ENCODE data around the gene ACSBG1.

Gene ACSBG1

DNA sequence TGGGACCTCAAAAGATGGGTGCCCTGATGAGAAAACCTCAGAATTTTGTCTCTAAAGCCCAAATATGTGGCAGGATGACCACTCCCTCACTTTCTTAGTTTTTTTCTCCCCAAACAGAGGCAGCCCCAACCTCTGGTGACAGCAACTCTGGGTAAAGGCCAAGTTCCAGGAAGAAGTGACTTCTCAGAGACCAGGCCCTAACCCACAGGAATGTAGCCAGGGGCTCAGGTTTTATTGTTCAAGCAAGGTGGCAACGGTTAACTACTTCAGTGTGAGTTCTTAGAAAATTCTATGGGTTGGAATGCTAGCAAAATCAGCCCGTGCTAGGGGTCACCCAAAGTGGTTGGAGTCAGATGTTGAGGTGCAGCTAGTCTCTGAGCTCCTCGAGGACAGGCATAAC lies 24.9 kb upstream of the ACSBG1 start:
- no peak overlapping the region for H3K4ac ChIP-seq (ENCODE audit: low read depth in 1 of 2, low read length in 2 of 2)
- H2AK5ac ChIP-seq (ENCODE audit: low read length, severe bottlenecking), result no peak overlapping the region
- no peak overlapping the region for H2BK12ac ChIP-seq (ENCODE audit: low read length in 2 of 2)
- no peak overlapping the region for H3K18ac ChIP-seq (ENCODE audit: low read depth in 1 of 2, low read length in 2 of 2)
- H3K4me3 ChIP-seq (ENCODE audit: insufficient read depth in 1 of 2, low read depth in 1 of 2, low read length in 2 of 2), result no peak overlapping the region
- H2AFZ ChIP-seq (ENCODE audit: low read depth, low read length), result no peak overlapping the region
- no peak overlapping the region for H2BK120ac ChIP-seq (ENCODE audit: low read depth, low read length)
- no peak overlapping the region for H3K9ac ChIP-seq (ENCODE audit: low read length)
- no peaks in the 10 kb centered on the region for H3K79me1 ChIP-seq (replicated peaks; ENCODE audit: low read length, poor library complexity, severe bottlenecking)
- H3K4me1 ChIP-seq (ENCODE audit: control insufficient read depth, insufficient read depth, low read depth, low read length), result peaks cover 5% of the 10 kb centered on the region
- no peak overlapping the region for H3K27ac ChIP-seq (ENCODE audit: low read length, poor library complexity, severe bottlenecking)
- H3K14ac ChIP-seq (ENCODE audit: low read length in 2 of 2), result no peak overlapping the region
- H4K91ac ChIP-seq (ENCODE audit: low read length), result no peak overlapping the region
- WGBS, result 72% methylated on average over 3 of the region's 3 CpGs
- no peak overlapping the region for H3K4me2 ChIP-seq (ENCODE audit: low read length, poor library complexity, severe bottlenecking)
- peaks cover 0 to 21% of the 10 kb centered on the region in 2 experiments for H3K27me3 ChIP-seq (ENCODE audit: control insufficient read depth in 1 of 2, insufficient read depth in 1 of 2, low read length in 2 of 2)
- H2BK5ac ChIP-seq (ENCODE audit: low read depth, low read length, poor library complexity, severe bottlenecking), result no peak overlapping the region
- DNase-seq, result no peak
- H3K36me3 ChIP-seq (ENCODE audit: control insufficient read depth in 1 of 2, insufficient read depth in 2 of 2, low read depth in 1 of 2, low read length in 2 of 2), result no peaks in the 10 kb centered on the region
- H2BK15ac ChIP-seq (ENCODE audit: low read depth, poor library complexity, severe bottlenecking), result no peak overlapping the region
- H3K9me3 ChIP-seq (ENCODE audit: control insufficient read depth, low read length), result no peaks in the 10 kb centered on the region
- H4K8ac ChIP-seq (ENCODE audit: low read length), result no peak overlapping the region
- no peak overlapping the region for H3K23ac ChIP-seq (ENCODE audit: low read length in 2 of 2)

DNA sequence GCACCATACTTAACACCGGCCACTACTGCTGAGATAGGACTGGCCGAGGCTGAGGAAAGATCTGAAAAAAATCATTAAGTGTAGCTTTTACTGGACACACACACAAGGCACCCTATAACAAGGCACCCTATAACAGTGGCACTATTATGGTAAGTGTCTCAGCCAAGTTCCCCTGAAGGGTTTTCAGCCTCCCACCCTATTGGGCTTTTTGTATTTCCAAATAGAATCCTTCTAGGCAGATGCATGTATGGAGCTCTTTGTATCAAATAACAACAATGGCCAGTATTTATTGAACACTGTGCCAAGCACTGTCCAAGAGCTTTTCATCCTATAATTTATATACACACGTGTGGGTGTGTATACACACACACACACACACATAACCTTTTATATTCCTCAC lies 23.3 kb upstream of the ACSBG1 start:
- Histone ChIP-seq H2BK12ac (ENCODE audit: low read length in 2 of 2) (no peak overlapping the region), H3K27ac (ENCODE audit: low read length, poor library complexity, severe bottlenecking) (no peak overlapping the region), H3K14ac (ENCODE audit: low read length in 2 of 2) (no peak overlapping the region), H3K79me1 (replicated peaks; ENCODE audit: low read length, poor library complexity, severe bottlenecking) (no peaks in the 10 kb centered on the region), H2BK5ac (ENCODE audit: low read depth, low read length, poor library complexity, severe bottlenecking) (no peak overlapping the region), H3K9ac (ENCODE audit: low read length) (no peak overlapping the region), H3K4ac (ENCODE audit: low read depth in 1 of 2, low read length in 2 of 2) (no peak overlapping the region), H2BK120ac (ENCODE audit: low read depth, low read length) (no peak overlapping the region), H4K8ac (ENCODE audit: low read length) (no peak overlapping the region), H3K9me3 (ENCODE audit: control insufficient read depth, low read length) (no peaks in the 10 kb centered on the region), H3K4me1 (ENCODE audit: control insufficient read depth, insufficient read depth, low read depth, low read length) (peaks cover 5% of the 10 kb centered on the region), H2AK5ac (ENCODE audit: low read length, severe bottlenecking) (no peak overlapping the region), H3K4me2 (ENCODE audit: low read length, poor library complexity, severe bottlenecking) (no peak overlapping the region), H3K27me3 (ENCODE audit: control insufficient read depth in 1 of 2, insufficient read depth in 1 of 2, low read length in 2 of 2) (peaks cover 0 to 24% of the 10 kb centered on the region in 2 experiments), H4K91ac (ENCODE audit: low read length) (no peak overlapping the region), H3K18ac (ENCODE audit: low read depth in 1 of 2, low read length in 2 of 2) (no peak overlapping the region), H3K23ac (ENCODE audit: low read length in 2 of 2) (no peak overlapping the region), H2AFZ (ENCODE audit: low read depth, low read length) (no peak overlapping the region), H3K4me3 (ENCODE audit: insufficient read depth in 1 of 2, low read depth in 1 of 2, low read length in 2 of 2) (no peak overlapping the region), H2BK15ac (ENCODE audit: low read depth, poor library complexity, severe bottlenecking) (no peak overlapping the region), H3K36me3 (ENCODE audit: control insufficient read depth in 1 of 2, insufficient read depth in 2 of 2, low read depth in 1 of 2, low read length in 2 of 2) (no peaks in the 10 kb centered on the region)
- 83% methylated on average over 2 of the region's 3 CpGs for WGBS
- DNase-seq, result no peak

DNA sequence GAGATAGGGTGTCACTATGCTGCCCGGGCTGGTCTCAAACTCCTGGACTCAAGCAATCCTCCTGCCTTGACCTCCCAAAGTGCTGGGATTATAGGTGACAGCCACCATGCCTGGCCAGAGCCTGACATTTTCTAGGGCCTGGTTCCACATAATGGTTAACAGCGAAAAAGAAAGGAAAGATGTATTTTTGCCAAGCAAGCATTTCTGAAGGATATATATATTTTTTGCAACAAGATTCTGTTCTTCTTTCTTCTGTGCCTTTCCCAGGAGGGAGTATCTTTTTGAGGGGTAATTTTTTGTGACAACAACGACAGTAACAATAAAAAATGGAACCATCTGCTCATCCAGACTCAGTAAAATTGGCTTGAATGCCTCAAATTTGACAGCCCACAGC lies 21.7 kb upstream of the ACSBG1 start:
- no peak overlapping the region for H2AK5ac ChIP-seq (ENCODE audit: low read length, severe bottlenecking)
- peaks cover 0 to 37% of the 10 kb centered on the region in 2 experiments for H3K27me3 ChIP-seq (ENCODE audit: control insufficient read depth in 1 of 2, insufficient read depth in 1 of 2, low read length in 2 of 2)
- H3K4me2 ChIP-seq (ENCODE audit: low read length, poor library complexity, severe bottlenecking), result no peak overlapping the region
- H4K91ac ChIP-seq (ENCODE audit: low read length), result no peak overlapping the region
- no peak overlapping the region for H3K14ac ChIP-seq (ENCODE audit: low read length in 2 of 2)
- no peak overlapping the region for H2BK5ac ChIP-seq (ENCODE audit: low read depth, low read length, poor library complexity, severe bottlenecking)
- H3K79me1 ChIP-seq (replicated peaks; ENCODE audit: low read length, poor library complexity, severe bottlenecking), result no peaks in the 10 kb centered on the region
- no peak overlapping the region for H4K8ac ChIP-seq (ENCODE audit: low read length)
- H3K9ac ChIP-seq (ENCODE audit: low read length), result no peak overlapping the region
- no peak for DNase-seq
- no peak overlapping the region for H2AFZ ChIP-seq (ENCODE audit: low read depth, low read length)
- H3K23ac ChIP-seq (ENCODE audit: low read length in 2 of 2), result no peak overlapping the region
- H2BK12ac ChIP-seq (ENCODE audit: low read length in 2 of 2), result no peak overlapping the region
- no peaks in the 10 kb centered on the region for H3K9me3 ChIP-seq (ENCODE audit: control insufficient read depth, low read length)
- WGBS, result 85% methylated on average over 2 of the region's 3 CpGs
- no peak overlapping the region for H3K18ac ChIP-seq (ENCODE audit: low read depth in 1 of 2, low read length in 2 of 2)
- no peak overlapping the region for H2BK120ac ChIP-seq (ENCODE audit: low read depth, low read length)
- no peak overlapping the region for H3K27ac ChIP-seq (ENCODE audit: low read length, poor library complexity, severe bottlenecking)
- H3K4ac ChIP-seq (ENCODE audit: low read depth in 1 of 2, low read length in 2 of 2), result no peak overlapping the region
- no peaks in the 10 kb centered on the region for H3K36me3 ChIP-seq (ENCODE audit: control insufficient read depth in 1 of 2, insufficient read depth in 2 of 2, low read depth in 1 of 2, low read length in 2 of 2)
- H2BK15ac ChIP-seq (ENCODE audit: low read depth, poor library complexity, severe bottlenecking), result no peak overlapping the region
- peaks cover 5% of the 10 kb centered on the region for H3K4me1 ChIP-seq (ENCODE audit: control insufficient read depth, insufficient read depth, low read depth, low read length)
- no peak overlapping the region for H3K4me3 ChIP-seq (ENCODE audit: insufficient read depth in 1 of 2, low read depth in 1 of 2, low read length in 2 of 2)

DNA sequence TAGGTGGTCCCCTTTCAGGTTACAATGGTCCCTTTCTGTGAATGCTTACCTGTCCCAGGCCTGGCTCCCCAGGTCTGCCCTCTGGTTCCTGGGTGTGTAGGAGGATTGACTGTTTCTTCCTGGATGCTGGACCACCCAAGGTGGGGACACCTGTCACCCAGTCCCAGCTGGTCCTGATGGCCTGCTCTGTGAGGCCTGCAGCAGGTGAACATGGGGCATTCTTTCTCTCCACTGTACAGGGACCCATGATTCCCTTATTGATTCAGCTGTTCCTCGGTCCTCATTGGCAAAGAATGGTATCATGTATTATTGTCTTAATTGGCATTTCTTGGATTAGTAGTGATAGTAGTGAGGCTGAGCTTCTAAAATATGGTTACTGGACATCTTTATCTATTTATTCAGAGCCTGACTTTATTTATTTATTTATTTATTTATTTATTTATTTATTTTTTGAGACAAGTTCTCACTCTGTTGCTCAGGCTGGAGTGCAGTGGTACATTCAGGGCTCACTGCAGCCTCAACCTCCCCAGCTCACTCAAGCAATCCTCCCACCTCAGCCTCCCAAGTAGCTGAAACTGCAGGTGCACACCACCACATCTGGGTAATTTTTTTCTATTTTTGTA lies 21.2 kb upstream of the ACSBG1 start:
- WGBS, result 83% methylated on average over 1 of the region's 1 CpG
- Histone ChIP-seq H3K9me3 (ENCODE audit: control insufficient read depth, low read length) (no peaks in the 10 kb centered on the region), H2AFZ (ENCODE audit: low read depth, low read length) (no peak overlapping the region), H2AK5ac (ENCODE audit: low read length, severe bottlenecking) (no peak overlapping the region), H3K4me3 (ENCODE audit: insufficient read depth in 1 of 2, low read depth in 1 of 2, low read length in 2 of 2) (no peak overlapping the region), H2BK12ac (ENCODE audit: low read length in 2 of 2) (no peak overlapping the region), H3K23ac (ENCODE audit: low read length in 2 of 2) (peak overlapping the region in 1 of 2 experiments; percentile 59), H3K9ac (ENCODE audit: low read length) (no peak overlapping the region), H4K8ac (ENCODE audit: low read length) (no peak overlapping the region), H3K4ac (ENCODE audit: low read depth in 1 of 2, low read length in 2 of 2) (no peak overlapping the region), H3K18ac (ENCODE audit: low read depth in 1 of 2, low read length in 2 of 2) (no peak overlapping the region), H3K4me1 (ENCODE audit: control insufficient read depth, insufficient read depth, low read depth, low read length) (peaks cover 5% of the 10 kb centered on the region), H3K79me1 (replicated peaks; ENCODE audit: low read length, poor library complexity, severe bottlenecking) (no peaks in the 10 kb centered on the region), H3K27me3 (ENCODE audit: control insufficient read depth in 1 of 2, insufficient read depth in 1 of 2, low read length in 2 of 2) (peaks cover 0 to 39% of the 10 kb centered on the region in 2 experiments), H3K14ac (ENCODE audit: low read length in 2 of 2) (no peak overlapping the region), H3K36me3 (ENCODE audit: control insufficient read depth in 1 of 2, insufficient read depth in 2 of 2, low read depth in 1 of 2, low read length in 2 of 2) (no peaks in the 10 kb centered on the region), H2BK120ac (ENCODE audit: low read depth, low read length) (no peak overlapping the region), H3K27ac (ENCODE audit: low read length, poor library complexity, severe bottlenecking) (no peak overlapping the region), H2BK15ac (ENCODE audit: low read depth, poor library complexity, severe bottlenecking) (no peak overlapping the region), H2BK5ac (ENCODE audit: low read depth, low read length, poor library complexity, severe bottlenecking) (no peak overlapping the region), H3K4me2 (ENCODE audit: low read length, poor library complexity, severe bottlenecking) (no peak overlapping the region), H4K91ac (ENCODE audit: low read length) (no peak overlapping the region)
- no peak for DNase-seq
